GM06990 (cell line): Measurements from ENCODE around the gene ZMIZ2.
A peak's percentile ranks its signal among the peaks of the same experiment; 100 is the strongest.

Experiments used
- DNase-seq: peaks from one replicate; pipeline ENCODE4 v3.0.0-alpha.2; 2011; ENCODE audit not compliant: insufficient read length; ENCODE audit errors: extremely low read depth
- H3K27me3 ChIP-seq: replicated peaks from 2 replicates; pipeline ENCODE4 v1.6.0; 2011; ENCODE audit warnings: low read length; ENCODE audit not compliant: control insufficient read depth, insufficient read depth
- H3K36me3 ChIP-seq: 2 replicates; pipeline ENCODE4 v1.5.1; 2011; ENCODE audit warnings: low read length; ENCODE audit not compliant: control insufficient read depth, insufficient read depth
- H3K4me3 ChIP-seq: replicated peaks from 2 replicates; pipeline ENCODE4 v1.5.1; 2011; ENCODE audit warnings: low read depth, mild to moderate bottlenecking, control low read depth, low read length
- CTCF ChIP-seq: IDR thresholded peaks from 2 replicates; pipeline ENCODE4 v1.5.1; 2011; ENCODE audit warnings: low read length, control low read depth, mild to moderate bottlenecking, inconsistent platforms; ENCODE audit not compliant: insufficient read depth, poor library complexity, severe bottlenecking

ZMIZ2 gene

GRCh38 chr7:44789990-44790389 lies 41.3 kb downstream of the ZMIZ2 start:
- DNase-seq = no peak
- no peak for TF ChIP-seq CTCF
- Histone ChIP-seq H3K4me3 (no peak overlapping the region), H3K36me3 (no peaks in the 10 kb centered on the region), H3K27me3 (no peaks in the 10 kb centered on the region)

GRCh38 chr7:44791278-44792219 lies 42.9 kb downstream of the ZMIZ2 start:
- no peak for TF ChIP-seq CTCF
- no peaks in the 10 kb centered on the region for H3K36me3 ChIP-seq
- no peaks in the 10 kb centered on the region for H3K27me3 ChIP-seq
- H3K4me3 ChIP-seq = no peak overlapping the region
- no peak for DNase-seq

GRCh38 chr7:44793919-44794318 lies 45.3 kb downstream of the ZMIZ2 start:
- H3K27me3 ChIP-seq = no peaks in the 10 kb centered on the region

GRCh38 chr7:44794331-44794730 lies 45.7 kb downstream of the ZMIZ2 start:
- no peak for DNase-seq
- no peak overlapping the region for H3K4me3 ChIP-seq
- H3K36me3 ChIP-seq = peaks cover 3% of the 10 kb centered on the region
- TF ChIP-seq CTCF = no peak
- no peaks in the 10 kb centered on the region for H3K27me3 ChIP-seq

More at GRCh38 chr7:44793919-44794318, 45.3 kb downstream of the ZMIZ2 start:
- Histone ChIP-seq H3K36me3 (peaks cover 2% of the 10 kb centered on the region; the same call in 1 of the 2 replicates), H3K4me3 (no peak overlapping the region)
- TF ChIP-seq CTCF = no peak
- DNase-seq = no peak

- no peak for DNase-seq
- peaks cover 10% of the 10 kb centered on the region for H3K36me3 ChIP-seq
Observed at GRCh38 chr7:44796034-44796503, 47.4 kb downstream of the ZMIZ2 start.

More at GRCh38 chr7:44796034-44796503, 47.4 kb downstream of the ZMIZ2 start:
- H3K4me3 ChIP-seq = peak overlapping the region; percentile 96
- H3K27me3 ChIP-seq = no peaks in the 10 kb centered on the region
- no peak for TF ChIP-seq CTCF
